Uterus (tissue), 2 donors: ENCODE data around the gene HSFX3.

Source experiments
- POLR2A ChIP-seq, 2 donors: fragments of 450-650 bp; IDR thresholded peaks; one replicate each; pipeline ENCODE4 v1.6.1; 2016; ENCODE audit warnings: antibody characterized with exemption in 2 of 2, mild to moderate bottlenecking in 1 of 2, moderate library complexity in 1 of 2
- TF ChIP-seq, protein P1 (sequence below), 4 experiments: fragments of 200-600 bp in 2 of 4; fragments of 450-650 bp in 2 of 4; sonication (generic) in 2 of 4; IDR thresholded peaks; one replicate each; pipeline ENCODE4 v1.5.1; 2016 to 2019; ENCODE audit warnings: antibody characterized with exemption in 4 of 4, mild to moderate bottlenecking in 2 of 4, moderate library complexity in 1 of 4

DNA sequence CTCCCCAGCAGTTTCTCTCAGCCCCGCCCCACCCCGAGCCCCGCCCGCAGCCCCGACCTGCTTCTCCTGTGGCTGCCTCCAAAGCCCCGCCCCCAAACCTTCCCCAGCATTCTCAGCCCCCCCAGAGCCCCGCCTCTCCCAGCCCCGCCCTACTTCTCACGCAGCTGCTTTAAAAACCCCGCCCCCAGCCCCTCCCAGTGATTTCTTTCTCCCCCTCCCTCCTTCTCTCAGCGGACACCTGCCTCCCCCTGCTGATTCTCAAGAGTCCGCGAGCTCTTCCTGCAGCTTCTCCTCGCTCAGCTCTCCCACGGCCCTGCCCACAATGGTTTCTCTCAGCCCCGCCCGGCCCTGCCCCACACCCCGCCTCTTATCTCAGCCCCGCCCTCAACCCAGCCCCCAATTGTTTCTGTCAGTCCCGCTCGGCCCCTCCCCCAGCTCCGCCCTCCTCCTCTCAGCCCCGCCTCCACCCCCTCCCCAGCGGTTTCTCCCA, 9.5 kb downstream of the HSFX3 start:
- TF ChIP-seq, protein P1, sequence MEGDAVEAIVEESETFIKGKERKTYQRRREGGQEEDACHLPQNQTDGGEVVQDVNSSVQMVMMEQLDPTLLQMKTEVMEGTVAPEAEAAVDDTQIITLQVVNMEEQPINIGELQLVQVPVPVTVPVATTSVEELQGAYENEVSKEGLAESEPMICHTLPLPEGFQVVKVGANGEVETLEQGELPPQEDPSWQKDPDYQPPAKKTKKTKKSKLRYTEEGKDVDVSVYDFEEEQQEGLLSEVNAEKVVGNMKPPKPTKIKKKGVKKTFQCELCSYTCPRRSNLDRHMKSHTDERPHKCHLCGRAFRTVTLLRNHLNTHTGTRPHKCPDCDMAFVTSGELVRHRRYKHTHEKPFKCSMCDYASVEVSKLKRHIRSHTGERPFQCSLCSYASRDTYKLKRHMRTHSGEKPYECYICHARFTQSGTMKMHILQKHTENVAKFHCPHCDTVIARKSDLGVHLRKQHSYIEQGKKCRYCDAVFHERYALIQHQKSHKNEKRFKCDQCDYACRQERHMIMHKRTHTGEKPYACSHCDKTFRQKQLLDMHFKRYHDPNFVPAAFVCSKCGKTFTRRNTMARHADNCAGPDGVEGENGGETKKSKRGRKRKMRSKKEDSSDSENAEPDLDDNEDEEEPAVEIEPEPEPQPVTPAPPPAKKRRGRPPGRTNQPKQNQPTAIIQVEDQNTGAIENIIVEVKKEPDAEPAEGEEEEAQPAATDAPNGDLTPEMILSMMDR (IDR thresholded peaks at IDR 0.05) = no peak
- TF ChIP-seq POLR2A (IDR thresholded peaks at IDR 0.05) = no peak
